HEK293 (cell line): Measurements from ENCODE around the gene IL17REL.

Experiments
- CTCF ChIA-PET: fragments of 350-600 bp; formaldehyde crosslinking; extraction: SDS; loops from one replicate; lab custom pipeline; 2021; ENCODE audit warnings: antibody characterized with exemption; lab: Yijun Ruan, JAX
- POLR2A ChIA-PET: fragments of 300-600 bp; formaldehyde crosslinking; extraction: SDS; loops from one replicate; lab custom pipeline; 2020; ENCODE audit warnings: antibody characterized with exemption, inconsistent platforms; lab: Yijun Ruan, JAX
- H3K27ac ChIP-seq: fragments of 200-500 bp; sonication (Bioruptor generic); 2 replicates; pipeline ENCODE4 v1.5.1; 2014; ENCODE audit warnings: low read depth, low read length, control low read depth, inconsistent platforms; ENCODE audit errors: extremely low read depth
- H3K36me3 ChIP-seq, 2 experiments: fragments of 200-500 bp in 1 of 2; sonication (Bioruptor generic) in 1 of 2; 1 replicate in 1 of 2; 2 replicates in 1 of 2; pipeline ENCODE4 v1.5.1; 2014 to 2017; ENCODE audit warnings: inconsistent platforms in 2 of 2, low read length in 2 of 2; ENCODE audit not compliant: control insufficient read depth in 2 of 2, insufficient read depth in 1 of 2
- H3K4me1 ChIP-seq: fragments of 200-500 bp; sonication (Bioruptor generic); 2 replicates; pipeline ENCODE4 v1.5.1; 2014; ENCODE audit warnings: mild to moderate bottlenecking, low read length, inconsistent platforms; ENCODE audit not compliant: control insufficient read depth, insufficient read depth
- H3K4me3 ChIP-seq: 2 replicates; pipeline ENCODE4 v1.5.1; 2011; ENCODE audit warnings: low read depth, mild to moderate bottlenecking, control low read depth, low read length, moderate library complexity
- H3K9me3 ChIP-seq: fragments of 200-500 bp; sonication (Bioruptor generic); 2 replicates; pipeline ENCODE4 v1.5.1; 2014; ENCODE audit warnings: low read depth, low read length, inconsistent platforms; ENCODE audit not compliant: control insufficient read depth, insufficient read depth
- EGR2 ChIP-seq: fragments of 450-650 bp; formaldehyde crosslinking; IDR thresholded peaks from 2 replicates; pipeline ENCODE4 v1.5.1; 2016; ENCODE audit warnings: low read depth, missing biosample characterization, missing genetic modification characterization
- HOXA7 ChIP-seq: sonication (generic); formaldehyde crosslinking; IDR thresholded peaks from 2 replicates; pipeline ENCODE4 v1.8.1; 2022; ENCODE audit warnings: missing genetic modification reagents, borderline replicate concordance
- HOXC10 ChIP-seq: sonication (generic); formaldehyde crosslinking; IDR thresholded peaks from 2 replicates; pipeline ENCODE4 v1.8.1; 2023; ENCODE audit warnings: mild to moderate bottlenecking, missing genetic modification reagents
- KLF1 ChIP-seq: fragments of 450-650 bp; formaldehyde crosslinking; IDR thresholded peaks from 2 replicates; pipeline ENCODE4 v1.5.1; 2016; ENCODE audit warnings: missing biosample characterization, missing genetic modification characterization
- PRDM4 ChIP-seq: fragments of 450-650 bp; formaldehyde crosslinking; IDR thresholded peaks from 2 replicates; pipeline ENCODE4 v1.5.1; 2017; ENCODE audit warnings: missing biosample characterization, missing genetic modification characterization
- SP2 ChIP-seq: fragments of 450-650 bp; formaldehyde crosslinking; IDR thresholded peaks from 2 replicates; pipeline ENCODE4 v1.5.1; 2016; ENCODE audit warnings: missing biosample characterization, missing genetic modification characterization
- ZFHX2 ChIP-seq: fragments of 450-650 bp; formaldehyde crosslinking; conservative IDR thresholded peaks from 2 replicates; pipeline ENCODE4 v1.5.1; 2016; ENCODE audit warnings: missing biosample characterization, missing genetic modification characterization
- ZIC2 ChIP-seq: fragments of 450-650 bp; formaldehyde crosslinking; IDR thresholded peaks from 2 replicates; pipeline ENCODE4 v1.5.1; 2016; ENCODE audit warnings: missing biosample characterization, missing genetic modification characterization
- ZNF155 ChIP-seq: fragments of 450-650 bp; formaldehyde crosslinking; IDR thresholded peaks from 2 replicates; pipeline ENCODE4 v1.5.1; 2016; ENCODE audit warnings: missing biosample characterization, missing genetic modification characterization
- ZNF248 ChIP-seq: fragments of 450-650 bp; formaldehyde crosslinking; IDR thresholded peaks from 2 replicates; pipeline ENCODE4 v1.5.1; 2017; ENCODE audit warnings: missing biosample characterization, missing genetic modification characterization
- ZNF292 ChIP-seq: fragments of 450-650 bp; formaldehyde crosslinking; IDR thresholded peaks from 2 replicates; pipeline ENCODE4 v1.5.1; 2016; ENCODE audit warnings: low read depth, missing biosample characterization, missing genetic modification characterization, borderline replicate concordance
- ZNF341 ChIP-seq: fragments of 450-650 bp; formaldehyde crosslinking; IDR thresholded peaks from 2 replicates; pipeline ENCODE4; 2016; ENCODE audit warnings: low read depth, missing biosample characterization, missing genetic modification characterization
- ZNF354C ChIP-seq: fragments of 450-650 bp; formaldehyde crosslinking; IDR thresholded peaks from 2 replicates; pipeline ENCODE4 v1.5.1; 2016; ENCODE audit warnings: missing biosample characterization, missing genetic modification characterization, low read depth, borderline replicate concordance
- ZNF37A ChIP-seq: fragments of 450-650 bp; IDR thresholded peaks from 2 replicates; pipeline ENCODE4 v1.5.1; 2018; ENCODE audit warnings: missing biosample characterization, missing genetic modification characterization
- ZNF585B ChIP-seq: fragments of 450-650 bp; formaldehyde crosslinking; IDR thresholded peaks from 2 replicates; pipeline ENCODE4 v1.5.1; 2016; ENCODE audit warnings: missing biosample characterization, missing genetic modification characterization
- ZNF626 ChIP-seq: fragments of 450-650 bp; sonication (Bioruptor Pico); formaldehyde crosslinking; IDR thresholded peaks from 2 replicates; pipeline ENCODE4 v1.5.1; 2018; ENCODE audit warnings: missing biosample characterization, missing genetic modification characterization, inconsistent platforms
- ZSCAN16 ChIP-seq: fragments of 450-650 bp; formaldehyde crosslinking; IDR thresholded peaks from 2 replicates; pipeline ENCODE4 v1.5.1; 2016; ENCODE audit warnings: missing biosample characterization, missing genetic modification characterization

IL17REL gene

GRCh38 chr22:50012211-50013181 is at the start of gene IL17REL:
Gene IL17REL, minus strand, starts transcription at chr22:50012765. Its CDS starts 119 bp downstream, at chr22:50012646.
- Histone ChIP-seq H3K27ac (no peak within 1 kb of the TSS), H3K9me3 (no peaks in the 10 kb centered on the region), H3K4me1 (no peaks in the 10 kb centered on the region), H3K36me3 (no peaks in the 10 kb centered on the region), H3K4me3 (no peak within 1 kb of the TSS)
- TF ChIP-seq KLF1 (tag by site-specific recombination) (peak; percentile 50; the same call in 1 of the 2 replicates), ZIC2 (tag by site-specific recombination) (0 out of 2 replicates have a peak, but pooled peaks have one; percentile 18), ZNF248 (tag by site-specific recombination) (no peak), SP2 (no peak), ZNF585B (tag by site-specific recombination) (no peak), PRDM4 (tag by site-specific recombination) (peak; percentile 64; the same call in 1 of the 2 replicates), ZNF341 (tag by site-specific recombination) (0 out of 2 replicates have a peak, but pooled peaks have one; percentile 14), ZNF354C (tag by site-specific recombination) (no peak)
- POLR2A ChIA-PET, result interaction anchor here (1.0 kb wide), 1 partner anchor 9 kb away, joined by 3 read pairs; no protein-coding TSS in a partner anchor
- CTCF ChIA-PET, result no interaction called here

DNA sequence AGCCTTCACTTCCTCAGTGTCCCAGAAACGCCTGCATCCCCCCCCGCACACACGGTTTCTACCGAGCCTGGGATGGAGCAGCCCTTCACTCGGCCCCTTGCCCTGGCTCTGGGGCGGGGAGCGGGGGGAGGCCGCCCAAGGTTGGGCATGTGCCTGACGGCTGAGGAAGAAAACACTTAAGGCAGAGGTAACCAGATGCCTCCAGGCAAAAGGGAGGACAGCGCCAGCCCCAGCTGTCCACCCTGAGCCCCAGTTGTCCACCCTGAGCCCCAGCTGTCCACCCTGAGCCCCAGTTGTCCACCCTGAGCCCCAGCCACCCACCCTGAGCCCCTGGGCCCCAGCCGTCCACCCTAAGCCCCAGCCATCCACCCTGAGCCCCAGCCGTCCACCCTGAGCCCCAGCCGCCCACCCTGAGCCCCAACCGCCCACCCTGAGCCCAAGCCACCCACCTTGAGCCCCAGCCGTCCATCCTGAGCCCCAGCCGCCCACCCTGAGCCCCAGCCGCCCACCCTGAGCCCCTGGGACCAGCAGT is 49.3 kb upstream of the IL17REL start:
- CTCF ChIA-PET, result no interaction called here

DNA sequence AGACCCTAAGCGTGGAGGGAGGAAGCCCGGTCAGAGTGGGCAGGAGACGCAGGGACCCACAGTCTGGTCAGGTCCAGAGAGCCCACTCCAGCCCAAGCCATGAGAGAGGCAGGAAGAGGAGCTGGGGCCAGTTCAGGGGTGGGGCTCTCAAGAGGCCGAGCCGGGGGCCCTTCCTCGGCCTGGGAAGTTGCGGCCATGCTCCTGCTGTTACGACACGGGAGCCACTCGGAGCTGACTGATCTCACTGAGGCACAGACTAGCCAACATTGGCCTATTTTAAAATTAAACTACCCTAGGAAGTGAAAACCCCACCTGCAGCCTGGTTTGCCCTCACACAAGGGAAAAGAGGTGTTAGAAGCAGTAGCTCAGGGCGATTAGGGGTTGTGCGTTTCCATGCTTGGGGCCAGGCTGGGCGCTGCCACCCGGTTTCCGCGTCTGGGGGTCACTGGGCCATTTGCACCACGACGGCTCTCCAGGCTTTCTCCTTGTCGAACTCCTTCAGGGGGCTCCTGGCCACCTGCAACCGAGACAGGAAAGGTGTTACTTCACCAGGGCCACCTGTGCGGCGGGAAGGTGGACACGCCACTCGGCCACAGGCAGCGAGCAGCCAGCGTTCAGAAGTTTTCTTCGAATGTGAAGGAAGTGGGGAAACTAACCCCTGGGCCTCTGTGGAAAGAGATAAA is 48.7 kb upstream of the IL17REL start:
- no peak for TF ChIP-seq ZSCAN16 (tag by site-specific recombination)
- TF ChIP-seq ZNF37A, result no peak
- no peak for TF ChIP-seq HOXA7
- no peak for TF ChIP-seq ZNF155
- TF ChIP-seq ZNF248 (tag by site-specific recombination), result no peak
- TF ChIP-seq ZNF292 (tag by site-specific recombination), result no peak
- no peak for TF ChIP-seq ZIC2 (tag by site-specific recombination)
- CTCF ChIA-PET, result no interaction called here
- H3K4me1 ChIP-seq, result no peaks in the 10 kb centered on the region

More for the DNA sequence above, 49.3 kb upstream of the IL17REL start:
- H3K27ac ChIP-seq, result no peak overlapping the region
- H3K36me3 ChIP-seq, result no peaks in the 10 kb centered on the region
- TF ChIP-seq ZFHX2 (tag by site-specific recombination), result peak; percentile 46; the same call in 1 of the 2 replicates
- TF ChIP-seq ZNF626 (tag by site-specific recombination), result no peak
- peak; percentile 27; the same call in 1 of the 2 replicates for TF ChIP-seq EGR2 (tag by site-specific recombination)
- no peak for TF ChIP-seq HOXC10 (CRISPR knock-in tag)
- POLR2A ChIA-PET, result no interaction called here
- no peaks in the 10 kb centered on the region for H3K9me3 ChIP-seq
- H3K4me3 ChIP-seq, result no peak overlapping the region
- no peaks in the 10 kb centered on the region for H3K4me1 ChIP-seq

More for the DNA sequence above, 48.7 kb upstream of the IL17REL start:
- POLR2A ChIA-PET, result interaction anchor here (0.5 kb wide), 1 partner anchor 240 kb away, joined by 3 read pairs; no protein-coding TSS in a partner anchor
- no peaks in the 10 kb centered on the region for H3K36me3 ChIP-seq
- no peak overlapping the region for H3K4me3 ChIP-seq
- no peaks in the 10 kb centered on the region for H3K9me3 ChIP-seq
- no peak overlapping the region for H3K27ac ChIP-seq
